Measurements from ENCODE around the gene THOP1. TPM values are rescaled to one million over a fixed set of nuclear protein-coding genes. Genes with fewer than 3 reads are reported as not detected.

Gene THOP1
- total and polyA plus RNA-seq, 2 donors from 2014 or later: 36.8 to 42.9 TPM

- Histone ChIP-seq H3K36me3 (ENCODE audit: control insufficient read depth in 2 of 3, insufficient read depth in 3 of 3, low read length in 3 of 3) (peaks cover 0 to 9% (median 7%) of the 10 kb centered on the region in 3 donors), H3K27me3 (ENCODE audit: control insufficient read depth, insufficient read depth, low read length) (no peaks in the 10 kb centered on the region), H3K27ac (ENCODE audit: low read depth in 2 of 2, low read length in 2 of 2) (no peak overlapping the region), H3K9ac (ENCODE audit: low read length in 3 of 3) (no peak overlapping the region), H3K4me1 (ENCODE audit: control insufficient read depth in 2 of 3, insufficient read depth in 2 of 3, low read depth in 1 of 3, low read length in 3 of 3) (no peaks in the 10 kb centered on the region), H3K4me3 (ENCODE audit: low read length in 3 of 3) (no peak overlapping the region), H3K9me3 (ENCODE audit: control insufficient read depth in 2 of 3, insufficient read depth in 1 of 3, low read length in 3 of 3) (no peaks in the 10 kb centered on the region)
- FAIRE-seq: no peak
- intact Hi-C loops (cut with DNase I): loop anchor here (5.0 kb wide), 1 partner anchor 108 kb away; no protein-coding TSS in a partner anchor
- no peak for DNase-seq
- no peak for TF ChIP-seq CTCF (IDR thresholded peaks at IDR 0.05; ENCODE audit: borderline replicate concordance, extremely low read depth, insufficient read depth)
These were observed 30.4 kb upstream of the THOP1 start for GRCh38 chr19:2754659-2755447.

GRCh38 chr19:2755448-2755705 is 29.9 kb upstream of the THOP1 start:
- Histone ChIP-seq H3K4me3 (ENCODE audit: low read length in 3 of 3) (no peak overlapping the region), H3K9me3 (ENCODE audit: control insufficient read depth in 2 of 3, insufficient read depth in 1 of 3, low read length in 3 of 3) (no peaks in the 10 kb centered on the region), H3K27me3 (ENCODE audit: control insufficient read depth, insufficient read depth, low read length) (no peaks in the 10 kb centered on the region), H3K4me1 (ENCODE audit: control insufficient read depth in 2 of 3, insufficient read depth in 2 of 3, low read depth in 1 of 3, low read length in 3 of 3) (no peaks in the 10 kb centered on the region), H3K9ac (ENCODE audit: low read length in 3 of 3) (no peak overlapping the region), H3K27ac (ENCODE audit: low read depth in 2 of 2, low read length in 2 of 2) (no peak overlapping the region), H3K36me3 (ENCODE audit: control insufficient read depth in 2 of 3, insufficient read depth in 3 of 3, low read length in 3 of 3) (peaks cover 0 to 9% (median 7%) of the 10 kb centered on the region in 3 donors)
- FAIRE-seq: no peak
- intact Hi-C loops (cut with DNase I): no loop called here
- no peak for DNase-seq
- TF ChIP-seq CTCF (IDR thresholded peaks at IDR 0.05; ENCODE audit: borderline replicate concordance, extremely low read depth, insufficient read depth): no peak

GRCh38 chr19:2755811-2756210 is 29.5 kb upstream of the THOP1 start:
- TF ChIP-seq CTCF (IDR thresholded peaks at IDR 0.05; ENCODE audit: borderline replicate concordance, extremely low read depth, insufficient read depth): no peak
- H3K9ac ChIP-seq (ENCODE audit: low read length in 3 of 3): no peak overlapping the region
- H3K4me1 ChIP-seq (ENCODE audit: control insufficient read depth in 2 of 3, insufficient read depth in 2 of 3, low read depth in 1 of 3, low read length in 3 of 3): no peaks in the 10 kb centered on the region
- FAIRE-seq (no peak), DNase-seq (no peak)
- H3K4me3 ChIP-seq (ENCODE audit: low read length in 3 of 3): no peak overlapping the region
- no peaks in the 10 kb centered on the region for H3K27me3 ChIP-seq (ENCODE audit: control insufficient read depth, insufficient read depth, low read length)
- H3K9me3 ChIP-seq (ENCODE audit: control insufficient read depth in 2 of 3, insufficient read depth in 1 of 3, low read length in 3 of 3): no peaks in the 10 kb centered on the region
- H3K36me3 ChIP-seq (ENCODE audit: control insufficient read depth in 2 of 3, insufficient read depth in 3 of 3, low read length in 3 of 3): peaks cover 0 to 10% (median 7%) of the 10 kb centered on the region in 3 donors
- H3K27ac ChIP-seq (ENCODE audit: low read depth in 2 of 2, low read length in 2 of 2): no peak overlapping the region
- intact Hi-C loops (cut with DNase I): no loop called here
